Activated CD8-positive, alpha-beta T cell treated with anti-CD3 and anti-CD28 coated beads for 36 hours (primary cell): ENCODE results near the gene UVRAG. TPM values are rescaled to one million over a fixed set of nuclear protein-coding genes. Genes with fewer than 3 reads are reported as not detected.

Experiments
- ATAC-seq: fragments of 200-7000 bp; cut with Tn5 transposase; one replicate; pipeline ENCODE4 v1.10.0; 2021; ENCODE audit warnings: mild to moderate bottlenecking, moderate library complexity
- CTCF ChIA-PET: fragments of 350-600 bp; sonication (Branson Sonifier 250); formaldehyde crosslinking; loops from one replicate; lab custom pipeline; 2021; ENCODE audit warnings: antibody characterized with exemption; lab: Charles Lee
- POLR2A ChIA-PET: fragments of 350-600 bp; sonication (Branson Sonifier 250); formaldehyde crosslinking; loops from one replicate; lab custom pipeline; 2021; ENCODE audit warnings: antibody characterized with exemption; lab: Charles Lee
- DNase-seq: peaks from one replicate; pipeline ENCODE4 v3.0.0-alpha.2; 2020
- H3K27ac Mint-ChIP-seq: one replicate; pipeline ENCODE4 v1.8.0; 2021; ENCODE audit warnings: mild to moderate bottlenecking, mixed read lengths
- H3K27me3 Mint-ChIP-seq: one replicate; pipeline ENCODE4 v1.8.0; 2021; ENCODE audit warnings: mixed read lengths
- H3K36me3 Mint-ChIP-seq: one replicate; pipeline ENCODE4 v1.8.0; 2021; ENCODE audit warnings: low read depth, mixed read lengths
- H3K4me1 Mint-ChIP-seq: one replicate; pipeline ENCODE4 v1.8.0; 2021; ENCODE audit warnings: low read depth, mixed read lengths
- H3K4me3 Mint-ChIP-seq: one replicate; pipeline ENCODE4 v1.8.0; 2021; ENCODE audit warnings: mild to moderate bottlenecking, moderate library complexity, mixed read lengths
- H3K9me3 Mint-ChIP-seq: one replicate; pipeline ENCODE4 v1.8.0; 2021; ENCODE audit warnings: mixed read lengths
- CTCF ChIP-seq: fragments of 200-600 bp; IDR thresholded peaks from one replicate; pipeline ENCODE4 v1.8.0; 2022; ENCODE audit warnings: antibody characterized with exemption, mild to moderate bottlenecking
- intact Hi-C: fragments of 100-400 bp; cut with micrococcal nuclease; formaldehyde crosslinking; loops from one replicate; pipeline ENCODE4 v1.10.0; 2022
- total RNA-seq, 2 experiments: library from RNA; stranded (reverse); gene quantifications; one replicate each; pipeline ENCODE4 v1.2.3, GENCODE V29; 2021

UVRAG gene
- total RNA-seq, 2 experiments from 2014 or later = 14.4 to 15.7 TPM

- TF ChIP-seq CTCF = no peak
- Mint-ChIP-seq H3K27ac (no peak overlapping the region), H3K36me3 (peaks cover 21% of the 10 kb centered on the region), H3K9me3 (no peaks in the 10 kb centered on the region), H3K27me3 (no peaks in the 10 kb centered on the region), H3K4me3 (no peak overlapping the region), H3K4me1 (peaks cover 29% of the 10 kb centered on the region)
- ChIA-PET POLR2A (no interaction called here), CTCF (interaction anchor here (0.9 kb wide), 1 partner anchor 18 kb away, joined by 4 read pairs; no protein-coding TSS in a partner anchor)
- intact Hi-C loops = no loop called here
- no peak for ATAC-seq
- DNase-seq = no peak
Observed at GRCh38 chr11:75821202-75821601, 6.2 kb downstream of the UVRAG start.

- POLR2A ChIA-PET = no interaction called here
- TF ChIP-seq CTCF = no peak
- Mint-ChIP-seq H3K4me3 (no peak overlapping the region), H3K27ac (no peak overlapping the region), H3K9me3 (no peaks in the 10 kb centered on the region), H3K36me3 (peaks cover 21% of the 10 kb centered on the region), H3K27me3 (no peaks in the 10 kb centered on the region), H3K4me1 (peaks cover 33% of the 10 kb centered on the region)
- CTCF ChIA-PET = interaction anchor here (0.8 to 1.4 kb wide), 2 partner anchors 20 to 45 kb away, joined by 3 to 4 read pairs; no protein-coding TSS in a partner anchor
- intact Hi-C loops = no loop called here
- no peak for DNase-seq
- ATAC-seq = no peak
Observed at GRCh38 chr11:75822541-75822940, 7.5 kb downstream of the UVRAG start.

GRCh38 chr11:75823415-75823814 lies 8.4 kb downstream of the UVRAG start:
- intact Hi-C loops = no loop called here
- Mint-ChIP-seq H3K4me1 (peaks cover 29% of the 10 kb centered on the region), H3K4me3 (no peak overlapping the region), H3K36me3 (peaks cover 19% of the 10 kb centered on the region), H3K27me3 (no peaks in the 10 kb centered on the region), H3K9me3 (no peaks in the 10 kb centered on the region), H3K27ac (no peak overlapping the region)
- DNase-seq = no peak
- TF ChIP-seq CTCF = no peak
- POLR2A ChIA-PET = interaction anchor here (0.8 kb wide), 1 partner anchor 9 kb away, joined by 3 read pairs; no protein-coding TSS in a partner anchor
- CTCF ChIA-PET = interaction anchor here (0.8 to 3.2 kb wide), 3 partner anchors 21 to 45 kb away, joined by 3 to 9 read pairs (median 3); no protein-coding TSS in a partner anchor
- no peak for ATAC-seq

GRCh38 chr11:75823946-75824345 lies 8.9 kb downstream of the UVRAG start:
- H3K27ac Mint-ChIP-seq = no peak overlapping the region

More at GRCh38 chr11:75823946-75824345, 8.9 kb downstream of the UVRAG start:
- H3K4me3 Mint-ChIP-seq = no peak overlapping the region
- DNase-seq (no peak), ATAC-seq (no peak)
- ChIA-PET CTCF (interaction anchor here (0.9 to 3.2 kb wide), 3 partner anchors 21 to 44 kb away, joined by 3 to 9 read pairs (median 9); no protein-coding TSS in a partner anchor), POLR2A (interaction anchor here (0.8 kb wide), 1 partner anchor 10 kb away, joined by 3 read pairs; no protein-coding TSS in a partner anchor)
- intact Hi-C loops = no loop called here
- H3K4me1 Mint-ChIP-seq = peaks cover 29% of the 10 kb centered on the region
- H3K9me3 Mint-ChIP-seq = no peaks in the 10 kb centered on the region
- H3K27me3 Mint-ChIP-seq = no peaks in the 10 kb centered on the region
- TF ChIP-seq CTCF = no peak
- H3K36me3 Mint-ChIP-seq = peaks cover 17% of the 10 kb centered on the region
